ENCODE results near the gene RPS29.

The RPS29 gene

DNA sequence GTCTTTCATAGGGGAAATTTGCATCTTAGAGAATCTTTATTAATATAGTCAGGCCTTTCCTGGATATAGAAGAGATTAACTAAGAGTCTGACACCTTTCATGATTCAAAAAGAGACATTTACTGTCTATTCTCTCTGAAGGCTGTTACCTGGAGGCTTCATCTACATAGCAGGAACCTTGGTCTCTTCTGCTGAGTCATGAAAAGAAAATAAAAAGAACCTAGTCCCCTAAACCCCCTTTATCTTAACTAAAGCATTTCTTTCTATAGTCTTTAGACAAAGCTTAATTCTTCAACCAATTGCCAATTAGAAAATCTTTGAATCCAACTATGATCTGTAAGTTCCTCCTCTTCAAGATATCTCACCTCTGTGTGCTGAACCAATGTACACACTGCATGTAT lies 33.1 kb downstream of the RPS29 start:
- DNase-seq (ENCODE audit: low read depth in 1 of 2, low spot score in 1 of 2), result no peak

DNA sequence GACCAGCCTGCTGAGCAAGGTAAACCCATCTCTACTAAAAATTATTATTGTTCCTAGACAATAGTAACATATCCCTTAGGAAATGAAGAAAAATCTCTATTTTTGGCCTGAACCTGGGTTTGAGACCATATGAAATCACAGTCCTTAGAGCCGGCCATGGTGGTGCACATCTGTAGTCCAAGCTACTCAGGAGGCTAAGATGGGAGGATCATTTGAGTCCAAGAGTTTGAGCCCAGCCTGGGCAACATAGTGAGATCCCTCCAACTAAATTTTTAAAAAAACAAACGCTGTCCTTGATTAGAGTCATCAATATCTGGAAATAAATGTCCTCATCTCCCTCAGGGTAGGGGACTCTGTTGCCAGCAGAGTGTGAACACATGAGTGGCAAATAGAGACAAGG lies 34.6 kb downstream of the RPS29 start:
- no peak for DNase-seq (ENCODE audit: low read depth in 1 of 2, low spot score in 1 of 2)

DNA sequence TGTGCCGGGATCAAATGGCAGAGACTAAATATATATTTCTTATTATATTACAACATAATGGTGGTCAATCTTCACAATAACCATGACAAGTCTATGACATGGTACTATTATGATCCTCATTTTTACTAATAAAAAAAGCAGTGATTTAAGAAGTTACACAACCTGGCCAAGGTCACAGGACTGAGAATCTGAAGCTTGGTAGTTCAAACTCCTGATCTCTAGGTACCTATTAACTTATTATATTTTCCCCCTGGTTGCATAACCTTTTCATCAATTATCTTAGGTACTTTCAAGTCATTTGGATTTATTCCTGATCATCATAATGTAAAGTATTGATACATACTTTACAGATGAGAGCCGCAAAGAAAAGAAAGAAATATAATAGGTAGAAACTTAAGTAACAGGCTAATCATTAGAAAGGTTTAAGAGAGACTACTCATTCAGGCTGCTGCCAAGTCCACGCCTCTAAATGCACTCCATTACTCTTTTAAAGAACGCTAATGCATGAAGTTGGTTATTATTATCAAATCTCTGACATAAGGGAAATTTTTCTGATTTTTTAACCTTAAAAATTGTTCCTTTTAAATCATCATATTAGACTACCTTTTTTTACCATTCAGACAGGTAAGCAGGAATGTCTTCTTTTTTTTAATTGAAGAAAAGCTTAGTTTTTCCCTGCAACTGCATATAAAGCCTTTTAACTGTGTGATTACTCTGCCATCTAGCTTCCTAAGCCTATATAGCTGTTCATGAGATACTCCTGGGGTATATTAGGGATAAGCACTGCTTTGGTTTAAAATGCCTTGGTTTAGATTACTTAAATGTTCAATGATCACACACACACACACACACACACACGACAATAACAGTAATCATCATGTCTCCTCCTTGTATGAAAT lies 35.6 kb downstream of the RPS29 start:
- DNase-seq (ENCODE audit: low read depth in 1 of 2, low spot score in 1 of 2), result no peak

DNA sequence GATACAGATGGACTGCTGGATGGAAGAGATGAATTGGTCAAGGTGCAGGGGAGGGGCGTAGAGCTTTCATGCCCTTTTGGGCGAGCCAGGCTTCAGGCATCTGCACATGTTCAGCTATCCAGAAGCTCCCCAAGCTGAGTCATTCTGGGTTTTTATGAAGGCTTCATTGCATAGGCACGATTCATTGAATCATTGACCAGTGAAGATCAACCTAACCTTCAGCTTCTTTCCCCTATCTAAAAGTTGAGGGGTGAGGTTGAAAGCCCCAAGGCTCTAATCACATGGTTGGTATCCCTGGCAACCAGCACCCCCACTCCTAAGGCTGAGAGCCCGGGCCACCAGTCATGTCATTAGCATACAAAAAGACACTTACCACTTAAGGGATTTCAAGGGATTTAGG lies 36.3 kb downstream of the RPS29 start:
- DNase-seq (ENCODE audit: low read depth in 1 of 2, low spot score in 1 of 2), result no peak

DNA sequence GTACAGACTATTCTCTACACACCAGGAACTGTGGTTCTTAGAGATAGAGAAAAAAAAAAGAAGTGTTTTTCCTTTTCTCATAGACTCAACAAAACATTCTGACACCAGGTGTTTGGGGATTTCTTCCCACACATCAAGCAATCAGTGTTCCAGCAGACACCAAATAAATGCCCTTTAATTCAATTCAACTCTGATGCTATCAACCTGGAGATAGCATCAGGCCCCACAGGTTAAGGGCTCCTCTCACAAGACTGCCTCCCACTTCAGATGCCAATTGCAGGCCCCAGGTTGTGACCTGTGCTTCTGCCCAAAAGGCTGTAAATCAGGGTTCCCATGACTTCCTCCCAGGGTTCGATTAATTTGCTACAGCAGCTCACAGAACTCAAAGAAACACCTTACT lies 36.7 kb downstream of the RPS29 start:
- no peak for DNase-seq (ENCODE audit: low read depth in 1 of 2, low spot score in 1 of 2)

DNA sequence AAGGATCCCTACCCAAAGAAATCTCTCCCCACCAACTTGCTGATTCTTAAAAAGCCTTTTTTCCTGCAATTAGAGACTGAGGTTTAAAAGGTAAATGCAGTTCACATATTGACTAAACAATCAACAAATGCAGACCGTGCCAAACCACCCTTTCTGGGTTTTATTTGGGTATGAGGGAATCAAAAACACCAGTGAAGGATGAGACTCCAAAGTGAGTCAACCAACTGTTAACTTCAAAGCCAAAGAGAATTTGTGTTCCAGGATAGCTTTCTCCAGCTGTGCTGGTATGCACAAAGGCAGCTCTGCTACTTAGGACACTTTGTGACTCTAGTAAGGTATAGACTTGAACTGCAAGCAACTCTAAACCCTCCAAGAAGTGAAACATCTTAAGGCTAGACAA lies 39.4 kb downstream of the RPS29 start:
- no peak for DNase-seq (ENCODE audit: low read depth in 1 of 2, low spot score in 1 of 2)

DNA sequence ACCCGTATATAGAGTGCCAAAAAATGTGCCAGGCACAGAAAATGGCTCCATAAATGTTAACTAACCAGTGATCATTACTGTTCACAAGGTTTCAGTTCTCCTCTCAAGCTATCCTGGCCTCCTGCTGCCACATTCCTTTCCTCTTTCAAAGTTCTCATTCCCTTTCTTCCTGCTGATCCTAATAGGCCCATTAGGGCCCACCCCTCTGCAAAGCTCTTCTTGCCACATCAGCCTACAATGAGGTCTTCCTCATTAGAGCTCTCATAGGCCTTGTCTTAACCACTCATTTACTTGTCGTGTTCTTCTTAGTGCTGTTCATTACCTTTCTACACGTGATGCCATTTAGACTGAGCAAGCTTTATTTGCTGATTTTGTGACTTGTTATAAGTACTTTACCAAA lies 40.5 kb downstream of the RPS29 start:
- DNase-seq (ENCODE audit: low read depth in 1 of 2, low spot score in 1 of 2), result no peak

DNA sequence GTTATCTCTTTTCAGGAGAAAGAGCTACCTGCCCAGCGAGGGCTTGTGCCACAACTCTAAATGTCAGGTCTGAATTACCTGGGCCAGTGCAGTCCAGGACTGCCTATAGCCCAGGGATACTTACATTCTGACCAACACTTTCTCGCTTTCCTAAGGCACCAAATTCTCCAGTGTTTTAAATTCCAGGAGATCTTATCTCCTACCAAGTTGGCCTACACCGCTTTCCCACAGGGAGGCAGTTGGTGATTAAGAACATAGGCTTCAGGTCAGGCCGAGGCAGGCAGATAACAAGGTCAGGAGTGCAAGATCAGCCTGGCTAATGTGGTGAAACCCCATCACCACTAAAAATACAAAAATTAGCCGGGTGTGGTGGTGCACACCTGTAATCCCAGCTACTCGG lies 41.1 kb downstream of the RPS29 start:
- DNase-seq (ENCODE audit: low read depth in 1 of 2, low spot score in 1 of 2), result no peak

DNA sequence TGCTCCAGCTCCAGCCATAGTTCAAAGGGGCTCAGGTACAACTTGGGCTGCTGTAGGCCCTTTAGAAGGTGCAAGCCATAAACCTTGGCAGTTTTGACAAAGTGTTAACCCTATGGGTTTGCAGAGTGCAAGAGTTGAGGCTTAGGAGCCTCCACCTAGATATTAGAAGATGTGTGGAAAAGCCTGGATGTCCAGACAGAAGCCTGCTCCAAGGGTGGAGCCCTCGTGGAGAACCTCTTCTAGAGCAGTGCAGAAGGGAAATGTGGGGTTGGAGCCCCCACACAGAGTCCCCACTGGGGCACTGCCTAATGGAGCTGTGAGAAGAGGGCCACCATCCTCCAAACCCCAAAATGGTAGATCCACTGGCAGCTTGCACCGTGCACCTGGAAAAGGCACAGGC lies 45.1 kb downstream of the RPS29 start:
- DNase-seq (ENCODE audit: low read depth in 1 of 2, low spot score in 1 of 2), result no peak

DNA sequence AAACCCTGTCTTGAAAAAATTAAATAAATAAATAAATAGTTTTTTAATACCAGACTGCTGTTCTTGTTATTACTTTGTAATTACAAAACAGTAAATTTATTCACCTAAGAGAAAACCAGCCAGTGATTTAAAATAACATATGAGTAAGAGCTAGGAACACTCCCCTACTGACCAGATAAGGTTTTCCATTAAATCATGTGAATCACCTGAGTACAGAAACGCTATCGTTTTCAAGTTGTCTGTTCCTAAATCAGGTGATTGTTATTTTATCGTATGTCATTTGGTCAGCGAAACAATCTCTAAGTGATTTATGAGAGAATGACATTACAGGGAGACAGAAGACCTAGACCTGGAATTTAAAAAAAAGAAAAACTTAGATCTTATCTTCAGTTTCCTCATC lies 47.3 kb downstream of the RPS29 start:
- no peak for DNase-seq (ENCODE audit: low read depth in 1 of 2, low spot score in 1 of 2)

Data from stimulated activated CD4-positive, alpha-beta T cell treated with anti-CD3 and anti-CD28 coated beads, Interleukin-15, amount 100 ng/mL, for 1 hour (primary cell).